ENCODE measurements around the gene KCNJ1.

KCNJ1 gene

DNA sequence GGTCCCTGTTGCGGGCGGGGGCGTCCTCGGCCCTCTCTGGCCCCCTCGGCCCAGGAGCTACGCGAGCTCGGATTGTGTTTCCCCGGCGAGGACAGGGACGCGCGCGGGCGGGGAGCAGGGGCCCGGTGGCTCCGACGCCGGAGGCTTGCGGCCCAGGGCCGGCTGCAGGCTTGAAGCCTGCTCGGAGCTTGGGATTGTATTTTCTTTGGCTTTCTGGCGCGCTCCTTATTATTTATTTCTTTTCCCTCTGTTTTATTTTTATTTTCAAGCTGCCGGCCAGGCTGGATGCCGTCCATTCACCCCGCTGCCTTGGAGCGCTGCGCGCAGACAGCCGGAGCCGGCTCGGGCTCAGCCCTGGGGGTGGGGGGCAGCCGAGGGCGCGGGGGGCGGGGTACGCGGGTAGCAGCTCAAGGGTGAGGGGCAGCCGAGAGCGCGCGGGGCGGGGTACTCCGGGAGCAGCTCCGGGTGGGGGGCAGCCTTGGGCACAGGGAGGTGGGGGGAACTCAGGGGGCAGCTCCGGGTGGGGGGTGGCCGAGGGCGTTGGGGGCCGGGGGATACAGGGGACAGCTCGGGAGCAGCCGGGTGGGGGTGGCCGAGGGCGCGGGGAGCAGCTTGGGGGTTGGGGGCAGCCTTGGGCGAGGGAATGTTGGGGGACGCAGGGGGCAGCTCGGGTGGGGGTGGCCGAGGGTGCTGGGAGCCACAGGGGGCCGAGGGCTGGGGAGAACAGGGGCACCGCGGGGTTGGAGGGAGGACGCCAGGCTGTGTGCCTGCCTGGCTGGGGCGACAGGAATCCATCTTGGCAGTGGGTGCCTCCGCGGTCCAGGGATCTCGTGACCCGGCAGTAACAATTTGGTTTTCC lies 42.7 kb downstream of the KCNJ1 start:
- peak; percentile 76 for DNase-seq

DNA sequence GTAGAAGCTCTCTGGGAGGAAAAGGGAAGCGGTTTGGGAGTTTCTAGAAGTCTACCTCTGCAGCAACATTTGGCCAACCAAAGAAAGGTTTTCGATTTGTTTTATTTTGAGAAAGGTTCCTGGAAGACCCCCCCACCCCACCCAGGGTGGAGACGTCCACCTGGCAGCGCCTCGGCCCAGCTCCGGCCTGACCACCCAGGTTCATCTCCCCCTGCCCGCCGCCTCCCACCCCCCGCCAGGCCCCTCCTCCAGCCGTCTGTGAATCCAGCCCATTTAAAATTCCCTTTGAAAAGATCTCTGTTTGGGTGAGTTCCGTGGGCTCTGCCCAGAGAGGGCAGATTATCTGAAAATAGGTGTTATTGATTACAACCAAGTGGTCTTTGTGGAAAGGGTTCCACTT lies 43.3 kb downstream of the KCNJ1 start:
- no peak for DNase-seq

DNA sequence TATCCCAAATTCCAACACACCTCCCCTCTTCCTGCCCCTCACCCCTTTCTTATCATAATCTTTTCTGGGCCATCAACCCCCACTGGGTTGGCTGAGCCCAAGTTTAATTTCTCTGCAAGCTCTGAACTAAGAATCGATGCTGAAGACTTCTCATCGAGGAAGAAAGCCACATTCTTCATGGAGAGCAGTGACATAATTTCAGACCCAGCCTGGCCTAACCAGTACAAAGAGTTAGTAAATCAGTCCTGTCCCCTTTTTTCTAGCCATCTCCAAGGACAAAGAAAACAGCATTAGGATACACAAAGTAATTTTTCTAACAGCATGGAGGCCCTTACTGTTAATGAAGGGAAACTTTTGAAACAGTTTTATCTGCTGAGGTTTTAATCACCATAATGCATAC lies 45.0 kb downstream of the KCNJ1 start:
- peak; percentile 29 for DNase-seq

DNA sequence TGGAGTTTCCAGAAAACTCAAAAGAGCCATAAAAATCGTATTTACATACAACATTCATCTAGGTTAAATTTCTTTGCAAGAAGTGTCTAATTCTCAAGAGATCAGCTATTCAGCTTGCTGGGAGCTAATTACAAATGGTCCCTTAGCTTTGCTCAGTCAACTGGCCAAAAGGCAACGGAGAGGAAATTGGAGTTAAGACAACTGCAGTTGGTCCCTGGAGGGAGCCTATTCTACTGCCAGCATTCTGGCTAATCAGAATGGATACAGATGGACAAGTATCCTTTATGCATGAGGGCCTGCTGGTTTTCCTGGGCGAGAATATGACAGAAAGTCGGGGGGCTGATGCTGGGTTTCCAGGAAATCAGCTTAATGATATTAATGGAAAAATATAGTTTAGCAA lies 45.5 kb downstream of the KCNJ1 start:
- DNase-seq = no peak

DNA sequence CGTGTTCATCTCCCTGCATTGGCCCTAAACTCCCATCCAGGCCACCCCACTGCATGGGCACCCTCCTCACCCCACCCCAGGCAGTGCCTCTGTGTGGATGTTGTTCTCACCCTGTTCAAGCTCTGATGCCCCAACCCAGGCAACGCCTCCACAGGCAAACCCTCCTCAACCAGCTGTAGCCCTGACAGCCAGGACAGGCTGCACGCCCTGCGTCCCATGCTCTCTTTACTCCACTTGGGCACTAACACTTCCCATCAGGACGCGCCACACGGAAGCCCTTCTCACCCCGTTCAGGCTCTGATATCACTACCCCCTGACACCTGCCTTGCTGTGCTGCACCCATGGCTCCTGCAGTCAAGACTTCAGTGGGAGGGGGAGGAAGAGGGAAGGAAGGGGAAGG lies 47.9 kb downstream of the KCNJ1 start:
- DNase-seq = no peak

- peak; percentile 50 for DNase-seq
These were observed 52.0 kb downstream of the KCNJ1 start for GRCh38 chr11:128814856-128815705.

DNA sequence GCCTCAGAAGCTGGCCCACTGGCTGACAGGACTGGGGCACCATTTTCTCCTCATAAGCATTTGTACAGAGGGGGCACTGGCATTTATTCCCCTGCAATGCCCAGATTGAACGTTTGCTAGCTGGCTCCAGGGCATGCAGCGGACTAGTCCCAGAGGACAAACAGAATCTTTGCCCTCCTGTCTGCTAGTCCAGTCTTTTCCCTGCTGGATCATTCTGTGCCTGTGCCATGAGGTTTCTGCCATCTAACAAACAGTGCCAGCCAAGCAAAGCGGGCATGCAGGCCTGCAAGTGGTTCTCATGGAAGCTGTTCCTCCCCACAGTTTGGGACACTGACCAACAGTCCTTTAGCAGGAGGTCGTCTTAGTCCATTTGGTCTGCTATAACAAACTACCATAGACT lies 53.4 kb downstream of the KCNJ1 start:
- DNase-seq = no peak

DNA sequence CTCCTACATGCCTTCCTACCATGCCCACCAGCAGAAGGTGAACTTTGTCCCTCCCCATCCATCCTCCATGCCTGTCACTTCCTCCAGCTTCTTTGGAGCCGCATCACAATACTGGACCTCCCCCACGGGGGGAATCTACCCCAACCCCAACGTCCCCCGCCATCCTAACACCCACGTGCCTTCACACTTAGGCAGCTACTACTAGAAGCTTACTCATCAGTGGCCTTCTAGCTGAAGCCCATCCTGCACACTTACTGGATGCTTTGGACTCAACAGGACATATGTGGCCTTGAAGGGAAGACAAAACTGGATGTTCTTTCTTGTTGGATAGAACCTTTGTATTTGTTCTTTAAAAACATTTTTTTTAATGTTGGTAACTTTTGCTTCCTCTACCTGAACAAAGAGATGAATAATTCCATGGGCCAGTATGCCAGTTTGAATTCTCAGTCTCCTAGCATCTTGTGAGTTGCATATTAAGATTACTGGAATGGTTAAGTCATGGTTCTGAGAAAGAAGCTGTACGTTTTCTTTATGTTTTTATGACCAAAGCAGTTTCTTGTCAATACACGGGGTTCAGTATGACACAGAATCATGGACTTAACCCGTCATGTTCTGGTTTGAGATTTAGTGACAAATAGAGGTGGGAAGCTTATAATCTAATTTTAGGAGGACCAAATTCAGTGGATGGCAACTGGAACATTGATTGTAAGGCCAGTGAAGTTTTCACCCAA lies 56.1 kb downstream of the KCNJ1 start:
- DNase-seq = no peak

DNA sequence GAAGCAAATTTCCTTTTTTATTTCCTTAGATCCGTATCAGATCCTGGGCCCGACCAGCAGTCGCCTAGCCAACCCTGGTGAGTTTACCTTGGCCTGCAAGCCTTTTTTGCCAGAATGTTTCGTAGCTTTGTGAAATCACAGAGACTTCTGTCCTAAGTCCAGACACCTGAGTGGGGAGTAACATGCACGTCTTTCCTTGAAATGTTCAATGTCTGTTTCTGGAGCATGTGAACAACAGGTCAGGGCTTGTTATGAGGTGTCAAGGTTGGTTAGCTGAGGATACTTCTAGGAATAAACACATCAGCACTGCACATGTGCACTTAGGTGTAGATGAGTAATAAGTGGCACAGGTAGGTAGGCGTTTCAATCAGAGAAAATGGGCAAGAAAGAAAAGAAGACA lies 58.0 kb downstream of the KCNJ1 start:
- DNase-seq = no peak

- no peak for DNase-seq
These were observed 59.2 kb downstream of the KCNJ1 start for GRCh38 chr11:128807909-128808308.

GRCh38 chr11:128806506-128807261 lies 60.4 kb downstream of the KCNJ1 start:
- DNase-seq = no peak

DNA sequence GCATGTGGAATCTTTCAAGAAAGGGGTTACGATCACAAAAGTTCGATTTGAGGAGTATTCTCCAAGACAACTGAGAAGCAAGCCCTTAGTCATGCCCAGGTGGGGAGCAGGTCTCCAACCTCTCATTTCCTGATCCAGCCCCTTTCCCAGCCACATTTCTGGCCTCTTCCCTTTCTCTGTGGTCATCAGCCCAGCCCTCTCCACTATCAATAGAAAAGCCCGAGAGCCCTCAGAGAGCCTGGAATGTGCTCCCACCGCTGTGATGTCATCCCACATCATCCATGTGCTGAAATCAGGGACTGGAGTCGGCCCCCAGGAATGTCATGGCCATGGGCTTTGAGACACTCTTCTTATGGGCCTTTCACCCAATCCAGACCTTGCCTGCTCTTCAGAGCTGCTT lies 62.6 kb downstream of the KCNJ1 start:
- no peak for DNase-seq

GRCh38 chr11:128803449-128804245 lies 63.4 kb downstream of the KCNJ1 start:
- no peak for DNase-seq

GRCh38 chr11:128803011-128803410 lies 64.1 kb downstream of the KCNJ1 start:
- DNase-seq = no peak

- no peak for DNase-seq
These were observed 64.6 kb downstream of the KCNJ1 start for GRCh38 chr11:128802358-128802981.

DNA sequence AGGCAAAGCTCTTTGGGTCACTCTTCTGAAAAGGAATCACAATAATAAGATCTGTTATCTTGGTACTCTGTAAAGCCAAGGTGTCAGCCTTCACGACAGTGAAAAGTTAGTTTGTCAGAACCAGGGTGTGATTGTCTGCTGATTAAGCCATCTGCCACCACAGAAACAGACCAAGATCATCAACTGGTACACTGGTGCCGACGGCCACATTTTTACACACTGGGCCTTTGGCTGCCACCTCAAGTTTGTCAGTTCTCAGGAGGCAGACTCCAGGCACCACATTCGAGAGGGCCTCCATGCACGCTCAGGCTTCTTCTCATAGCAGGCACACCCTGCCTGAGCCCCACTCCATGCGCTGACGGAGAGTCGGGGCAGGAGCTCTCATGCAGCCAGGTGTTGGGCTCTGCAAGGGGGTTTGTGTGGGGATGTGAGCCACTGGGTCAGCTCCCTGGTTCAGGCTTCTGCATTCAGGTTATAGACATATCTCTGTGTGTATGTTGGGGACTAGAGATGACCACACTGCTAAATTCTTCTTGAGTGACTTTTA lies 66.2 kb downstream of the KCNJ1 start:
- DNase-seq = no peak

- DNase-seq = no peak
These were observed 70.8 kb downstream of the KCNJ1 start for GRCh38 chr11:128796270-128796669.

- DNase-seq = peak; percentile 41
These were observed 76.9 kb downstream of the KCNJ1 start for GRCh38 chr11:128790196-128790595.

DNA sequence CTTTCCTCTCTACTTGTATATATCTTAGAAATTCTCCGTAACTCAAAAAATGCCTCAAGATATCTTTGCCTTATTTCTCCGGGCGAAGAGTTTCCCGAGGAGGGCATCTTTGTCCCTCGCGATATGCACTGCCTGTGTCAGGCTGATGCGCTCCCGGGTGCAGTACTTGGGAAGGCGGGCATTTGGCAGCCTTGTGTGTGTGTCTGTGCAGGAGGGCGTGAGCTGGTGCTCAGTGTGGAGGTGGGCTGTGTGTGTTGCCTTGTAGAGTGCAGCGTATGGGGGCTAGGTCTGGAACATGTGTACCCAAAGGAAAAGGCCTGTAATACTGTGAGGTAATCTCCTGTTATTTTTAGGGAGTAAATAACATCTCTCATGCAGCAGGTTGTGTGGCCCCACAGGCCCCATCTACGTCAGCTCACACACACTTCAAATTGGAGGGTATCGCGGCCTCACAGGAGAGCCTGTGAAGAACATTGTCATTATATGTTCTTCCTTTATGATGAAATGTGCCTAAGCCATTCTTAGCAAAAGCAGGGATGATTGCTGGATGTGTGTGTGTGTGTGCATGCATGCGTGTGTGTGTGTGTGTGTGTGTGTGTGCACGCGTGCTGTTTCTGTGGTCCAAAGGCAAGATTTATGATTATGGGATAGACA lies 77.5 kb downstream of the KCNJ1 start:
- DNase-seq = peak; percentile 18

Data from right kidney (tissue), 1 donor.